HL-60 (cell line): ENCODE data around the gene DPP8.
A peak's percentile ranks its signal among the peaks of the same experiment; 100 is the strongest.

Experiments used
- CTCF ChIP-seq: IDR thresholded peaks from one replicate; pipeline ENCODE4 v1.5.1; 2011; ENCODE audit warnings: low read length, control low read depth, inconsistent platforms; ENCODE audit not compliant: insufficient read depth
- GABPA ChIP-seq: IDR thresholded peaks from 2 replicates; pipeline ENCODE4 v1.6.1; 2012; ENCODE audit warnings: low read depth
- POLR2AphosphoS5 ChIP-seq: IDR thresholded peaks from 2 replicates; pipeline ENCODE4 v1.6.1; 2012; ENCODE audit warnings: low read depth

DNA sequence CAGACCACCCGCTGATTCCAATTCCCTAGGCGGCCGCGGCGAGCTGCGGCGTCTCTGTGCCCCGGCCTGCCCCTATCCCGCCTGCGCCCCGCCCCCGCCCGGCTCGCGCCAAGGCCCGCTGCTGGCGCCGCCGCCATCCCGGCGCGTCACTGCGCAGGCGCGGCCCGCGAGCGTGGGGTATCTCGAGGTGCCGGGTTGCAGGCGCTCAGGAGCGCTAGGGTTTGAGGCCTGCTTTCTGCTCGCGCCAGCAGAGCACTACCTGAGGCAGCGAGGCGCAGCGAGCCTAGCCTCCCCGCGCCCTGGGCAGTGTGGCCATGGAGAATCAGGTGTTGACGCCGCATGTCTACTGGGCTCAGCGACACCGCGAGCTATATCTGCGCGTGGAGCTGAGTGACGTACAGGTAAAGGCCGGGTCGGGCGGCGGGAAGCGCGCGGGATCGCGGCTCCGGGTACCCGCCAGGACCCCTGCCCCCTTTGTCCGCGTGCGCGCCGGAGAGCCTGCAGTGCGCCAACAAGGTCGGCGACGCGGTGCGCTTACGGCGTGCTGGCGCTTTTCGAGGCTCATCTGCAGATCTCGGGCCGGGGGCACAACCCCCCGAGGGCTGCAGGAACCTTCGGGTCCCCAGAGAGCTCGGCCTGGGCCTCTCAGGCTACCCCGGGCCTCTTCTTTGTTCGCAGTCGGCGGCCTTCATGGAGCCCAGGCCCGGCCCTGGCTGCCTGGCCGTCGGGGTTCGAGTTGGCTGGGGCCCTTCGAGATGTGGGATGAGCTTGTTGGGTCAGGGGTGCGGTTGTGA lies 13.0 kb upstream of the DPP8 start, which contains the start of gene HACD3:
- TF ChIP-seq CTCF (no peak), POLR2AphosphoS5 (peak; percentile 61; the same call in 1 of the 2 replicates), GABPA (no peak)
